ENCODE data around the gene PLXDC2. TPM values are rescaled to one million over a fixed set of nuclear protein-coding genes. Genes with fewer than 3 reads are reported as not detected.
A peak's percentile ranks its signal among the peaks of the same experiment; 100 is the strongest.

PLXDC2 gene
- total RNA-seq, 1 donor from 2014 or later: 143 TPM

DNA sequence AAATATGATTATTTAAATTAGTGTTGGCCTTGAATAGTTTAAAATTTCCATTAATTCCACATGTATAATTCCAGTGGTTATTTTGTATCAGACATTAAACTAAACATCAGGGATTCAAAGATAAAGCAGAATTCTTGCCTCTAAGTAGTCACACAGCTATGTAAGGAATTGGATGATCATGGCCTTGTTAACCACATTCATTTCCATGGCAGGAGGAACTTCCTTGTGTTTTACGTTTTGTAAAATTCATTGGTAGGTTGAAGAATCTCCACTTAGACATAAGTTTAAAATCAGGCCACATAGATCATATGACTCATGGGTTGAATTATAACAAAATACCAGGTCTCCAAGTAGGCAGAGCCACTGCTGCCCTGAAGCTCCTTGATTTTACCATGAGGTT, 289.7 kb downstream of the PLXDC2 start:
- no peaks in the 10 kb centered on the region for H3K27me3 ChIP-seq (ENCODE audit: low read depth)
- no peaks in the 10 kb centered on the region for H3K9me3 ChIP-seq
- DNase-seq (no peak), ATAC-seq (no peak)
- no peak overlapping the region for H3K4me3 ChIP-seq
- intact Hi-C loops (cut with DNase I): no loop called here
- H3K27ac ChIP-seq: no peak overlapping the region
- H3K36me3 ChIP-seq: no peaks in the 10 kb centered on the region
- TF ChIP-seq, protein P1, sequence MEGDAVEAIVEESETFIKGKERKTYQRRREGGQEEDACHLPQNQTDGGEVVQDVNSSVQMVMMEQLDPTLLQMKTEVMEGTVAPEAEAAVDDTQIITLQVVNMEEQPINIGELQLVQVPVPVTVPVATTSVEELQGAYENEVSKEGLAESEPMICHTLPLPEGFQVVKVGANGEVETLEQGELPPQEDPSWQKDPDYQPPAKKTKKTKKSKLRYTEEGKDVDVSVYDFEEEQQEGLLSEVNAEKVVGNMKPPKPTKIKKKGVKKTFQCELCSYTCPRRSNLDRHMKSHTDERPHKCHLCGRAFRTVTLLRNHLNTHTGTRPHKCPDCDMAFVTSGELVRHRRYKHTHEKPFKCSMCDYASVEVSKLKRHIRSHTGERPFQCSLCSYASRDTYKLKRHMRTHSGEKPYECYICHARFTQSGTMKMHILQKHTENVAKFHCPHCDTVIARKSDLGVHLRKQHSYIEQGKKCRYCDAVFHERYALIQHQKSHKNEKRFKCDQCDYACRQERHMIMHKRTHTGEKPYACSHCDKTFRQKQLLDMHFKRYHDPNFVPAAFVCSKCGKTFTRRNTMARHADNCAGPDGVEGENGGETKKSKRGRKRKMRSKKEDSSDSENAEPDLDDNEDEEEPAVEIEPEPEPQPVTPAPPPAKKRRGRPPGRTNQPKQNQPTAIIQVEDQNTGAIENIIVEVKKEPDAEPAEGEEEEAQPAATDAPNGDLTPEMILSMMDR (IDR thresholded peaks at IDR 0.05): no peak
- peaks cover 12% of the 10 kb centered on the region for H3K4me1 ChIP-seq

DNA sequence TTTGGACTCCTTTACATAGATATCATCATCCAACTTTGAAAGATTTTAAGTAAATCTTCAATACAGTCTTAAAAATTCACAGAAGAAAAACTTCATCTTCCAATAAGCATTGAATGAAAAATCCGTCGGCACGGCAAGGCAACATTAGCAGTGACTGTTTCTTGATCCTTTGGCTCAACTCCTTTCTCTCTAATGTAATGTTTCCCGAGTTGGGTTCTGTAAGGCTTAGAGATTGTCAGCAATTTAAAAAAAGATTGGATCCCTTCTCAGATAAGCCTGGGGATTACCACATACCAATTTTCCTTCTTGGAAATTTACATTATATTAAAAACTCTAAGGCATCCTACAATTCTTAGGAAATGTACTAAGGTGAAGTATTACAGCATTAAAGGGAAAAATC, 291.8 kb downstream of the PLXDC2 start:
- Histone ChIP-seq H3K4me3 (no peak overlapping the region), H3K36me3 (no peaks in the 10 kb centered on the region), H3K27me3 (ENCODE audit: low read depth) (no peaks in the 10 kb centered on the region), H3K27ac (no peak overlapping the region), H3K4me1 (peaks cover 12% of the 10 kb centered on the region), H3K9me3 (no peaks in the 10 kb centered on the region)
- DNase-seq (no peak), ATAC-seq (no peak)
- TF ChIP-seq, protein P1 (IDR thresholded peaks at IDR 0.05): no peak
- intact Hi-C loops (cut with DNase I): no loop called here

DNA sequence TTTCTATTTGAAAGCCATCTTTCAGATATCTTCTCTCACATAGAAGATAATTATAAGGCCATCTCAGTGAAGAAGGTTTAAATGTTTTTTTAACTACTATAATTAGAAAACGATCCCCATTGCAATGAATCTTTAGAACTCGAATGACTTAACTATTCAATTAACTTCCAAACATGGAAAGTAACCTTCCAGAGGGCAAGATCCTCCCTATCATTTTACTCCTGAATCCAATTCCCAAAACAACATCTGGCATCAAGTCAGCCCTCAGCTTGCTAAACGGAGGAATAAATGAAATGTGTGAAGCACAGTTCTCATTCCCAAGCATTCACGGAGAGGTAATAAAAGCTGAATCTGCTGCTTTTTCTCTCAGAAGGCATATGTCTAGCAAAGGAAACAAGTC, 293.4 kb downstream of the PLXDC2 start:
- Histone ChIP-seq H3K4me3 (no peak overlapping the region), H3K27ac (no peak overlapping the region), H3K36me3 (no peaks in the 10 kb centered on the region), H3K9me3 (no peaks in the 10 kb centered on the region), H3K27me3 (ENCODE audit: low read depth) (no peaks in the 10 kb centered on the region), H3K4me1 (peaks cover 12% of the 10 kb centered on the region)
- TF ChIP-seq, protein P1 (IDR thresholded peaks at IDR 0.05): no peak
- no peak for ATAC-seq
- intact Hi-C loops (cut with DNase I): no loop called here
- DNase-seq: no peak

DNA sequence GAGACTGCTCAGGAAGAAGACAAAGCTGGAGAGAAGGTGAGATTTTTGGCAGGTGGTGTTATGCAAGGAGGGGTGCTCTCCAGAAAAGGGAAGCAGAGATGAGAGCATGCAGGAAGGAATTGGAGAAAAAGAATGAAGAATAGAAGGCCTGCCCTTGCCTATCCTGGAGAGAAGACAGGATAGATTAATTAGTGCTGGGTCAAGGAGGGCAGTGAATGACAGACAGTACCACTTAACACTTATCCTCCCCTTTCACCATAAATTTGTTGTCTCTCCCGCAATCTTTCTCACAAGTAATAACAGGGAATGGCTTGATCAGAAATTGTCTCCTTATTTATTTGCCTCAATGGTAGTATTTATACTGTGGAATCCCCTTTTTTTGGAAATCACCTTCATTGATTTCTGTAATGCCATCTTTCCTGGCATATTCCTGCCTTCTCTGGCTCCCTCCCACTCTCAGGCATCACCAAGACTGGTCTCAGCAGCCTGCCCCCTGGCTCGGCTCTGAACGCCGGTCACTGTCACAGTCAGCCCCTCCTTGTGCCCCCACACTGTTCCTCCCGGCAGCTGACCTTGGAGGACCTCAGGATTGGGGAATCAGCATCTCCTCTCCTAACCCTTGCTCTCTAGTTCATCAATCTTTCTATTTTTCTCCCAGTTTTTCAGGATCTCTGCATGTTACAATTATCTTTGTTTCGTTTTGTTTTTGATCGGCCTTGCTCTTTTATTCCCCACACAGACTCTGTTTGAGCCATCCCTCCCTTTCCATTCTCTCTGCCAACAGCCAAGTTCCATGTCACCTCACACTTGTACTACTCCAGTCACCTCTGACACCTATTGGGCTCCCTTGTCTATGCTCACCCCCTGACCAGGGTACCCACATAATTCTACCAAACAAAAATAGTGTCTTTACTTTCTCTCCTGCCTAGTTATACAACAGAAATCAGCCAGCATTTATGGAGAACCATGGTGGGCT, 294.2 kb downstream of the PLXDC2 start:
- ATAC-seq (no peak), DNase-seq (no peak)
- no peaks in the 10 kb centered on the region for H3K27me3 ChIP-seq (ENCODE audit: low read depth)
- H3K9me3 ChIP-seq: no peaks in the 10 kb centered on the region
- TF ChIP-seq, protein P1 (IDR thresholded peaks at IDR 0.05): no peak
- no peaks in the 10 kb centered on the region for H3K36me3 ChIP-seq
- no peak overlapping the region for H3K27ac ChIP-seq
- peaks cover 12% of the 10 kb centered on the region for H3K4me1 ChIP-seq
- peak overlapping the region; percentile 11 for H3K4me3 ChIP-seq
- intact Hi-C loops (cut with DNase I): no loop called here

DNA sequence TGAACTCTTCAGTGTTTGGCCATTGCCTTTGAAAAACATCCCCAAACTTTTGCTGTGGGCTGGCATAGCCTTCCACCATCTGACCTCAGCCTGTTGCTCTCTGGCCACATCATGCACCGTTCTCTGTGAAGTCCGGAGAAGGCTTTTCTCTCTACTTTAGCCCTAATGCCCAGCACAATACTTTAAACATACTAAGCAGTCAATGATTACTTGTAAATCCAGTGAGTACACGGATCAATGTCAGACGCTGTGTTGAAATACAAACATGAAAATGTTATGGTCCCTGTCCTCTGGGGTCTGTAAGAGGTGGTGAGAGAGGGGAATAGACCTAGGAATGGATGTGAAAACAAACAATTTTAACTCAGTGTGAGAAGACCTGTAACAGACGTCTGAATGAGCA, 297.9 kb downstream of the PLXDC2 start:
- no peaks in the 10 kb centered on the region for H3K36me3 ChIP-seq
- ATAC-seq (no peak), DNase-seq (no peak)
- TF ChIP-seq, protein P1 (IDR thresholded peaks at IDR 0.05): no peak
- no peaks in the 10 kb centered on the region for H3K9me3 ChIP-seq
- intact Hi-C loops (cut with DNase I): no loop called here
- no peak overlapping the region for H3K27ac ChIP-seq
- no peaks in the 10 kb centered on the region for H3K27me3 ChIP-seq (ENCODE audit: low read depth)
- peaks cover 9% of the 10 kb centered on the region for H3K4me1 ChIP-seq
- H3K4me3 ChIP-seq: no peak overlapping the region

Measured in lower lobe of right lung (tissue), 2 donors.